Loucy (cell line): ENCODE results near the gene SMCHD1.

Experiments used
- H2AFZ ChIP-seq: fragments of 200-600 bp; sonication (generic); 2 replicates; pipeline ENCODE4 v1.6.0; 2016; ENCODE audit warnings: antibody characterized with exemption, mild to moderate bottlenecking, low read length, moderate library complexity
- H3F3A ChIP-seq: fragments of 200-600 bp; 2 replicates; pipeline ENCODE4 v1.6.0; 2016; ENCODE audit warnings: antibody characterized with exemption, low read depth, mild to moderate bottlenecking
- H3K27me3 ChIP-seq: fragments of 200-600 bp; sonication (generic); 2 replicates; pipeline ENCODE4 v1.6.1; 2014; ENCODE audit warnings: low read length, mild to moderate bottlenecking; ENCODE audit not compliant: insufficient read depth, poor library complexity, severe bottlenecking
- H3K36me3 ChIP-seq: fragments of 200-600 bp; sonication (generic); 2 replicates; pipeline ENCODE4 v1.6.1; 2016; ENCODE audit warnings: low read length; ENCODE audit not compliant: insufficient read depth
- H3K4me1 ChIP-seq: fragments of 200-600 bp; sonication (generic); 2 replicates; pipeline ENCODE4 v1.5.1; 2014; ENCODE audit warnings: low read length, mild to moderate bottlenecking; ENCODE audit not compliant: insufficient read depth, poor library complexity, severe bottlenecking
- H3K4me2 ChIP-seq: fragments of 200-600 bp; sonication (generic); 2 replicates; pipeline ENCODE4 v1.6.0; 2014; ENCODE audit warnings: antibody characterized with exemption, low read length, low read depth, mild to moderate bottlenecking; ENCODE audit not compliant: poor library complexity, severe bottlenecking
- H3K4me3 ChIP-seq: fragments of 200-600 bp; sonication (generic); 2 replicates; pipeline ENCODE4 v1.5.1; 2014; ENCODE audit warnings: low read length, mild to moderate bottlenecking, mixed read lengths; ENCODE audit not compliant: poor library complexity, severe bottlenecking
- H3K79me2 ChIP-seq: fragments of 200-600 bp; sonication (generic); 2 replicates; pipeline ENCODE4 v1.6.1; 2014; ENCODE audit warnings: low read length; ENCODE audit not compliant: insufficient read depth
- H3K9ac ChIP-seq: fragments of 200-600 bp; sonication (generic); 2 replicates; pipeline ENCODE4 v1.6.0; 2014; ENCODE audit warnings: mild to moderate bottlenecking, low read depth, low read length, moderate library complexity; ENCODE audit not compliant: poor library complexity, severe bottlenecking
- H3K9me2 ChIP-seq: fragments of 200-600 bp; sonication (generic); replicated peaks from 2 replicates; pipeline ENCODE4 v1.6.1; 2016; ENCODE audit warnings: low read depth, low read length, mixed read lengths
- H3K9me3 ChIP-seq: fragments of 200-600 bp; sonication (generic); 2 replicates; pipeline ENCODE4 v1.6.1; 2014; ENCODE audit warnings: mild to moderate bottlenecking, antibody characterized with exemption, low read length, low read depth; ENCODE audit not compliant: insufficient read depth
- H4K20me1 ChIP-seq: fragments of 200-600 bp; sonication (generic); 2 replicates; pipeline ENCODE4 v1.6.0; 2014; ENCODE audit warnings: antibody characterized with exemption, low read length, mild to moderate bottlenecking; ENCODE audit not compliant: insufficient read depth, poor library complexity, severe bottlenecking
- CTCF ChIP-seq: fragments of 200-600 bp; sonication (generic); conservative IDR thresholded peaks from 2 replicates; pipeline ENCODE4 v1.5.1; 2014; ENCODE audit warnings: mild to moderate bottlenecking, antibody characterized with exemption, low read length
- EZH2phosphoT487 ChIP-seq: fragments of 200-600 bp; IDR thresholded peaks from 2 replicates; pipeline ENCODE4 v1.6.1; 2018; ENCODE audit warnings: antibody characterized with exemption, mild to moderate bottlenecking, moderate library complexity, borderline replicate concordance

The SMCHD1 gene

GRCh38 chr18:2681993-2682603 is 26.6 kb downstream of the SMCHD1 start:
- Histone ChIP-seq H3F3A (no peaks in the 10 kb centered on the region), H3K9me3 (peaks cover 11% of the 10 kb centered on the region; the same call in 1 of the 2 replicates), H3K4me3 (no peak overlapping the region), H3K36me3 (peaks cover 88% of the 10 kb centered on the region), H4K20me1 (peaks cover 47% of the 10 kb centered on the region), H3K4me1 (peaks cover 3% of the 10 kb centered on the region), H3K27me3 (no peaks in the 10 kb centered on the region), H2AFZ (no peak overlapping the region), H3K4me2 (no peak overlapping the region), H3K9me2 (no peaks in the 10 kb centered on the region), H3K9ac (no peak overlapping the region), H3K79me2 (peaks cover 95% of the 10 kb centered on the region)
- no peak for TF ChIP-seq CTCF
- no peak for TF ChIP-seq EZH2phosphoT487

GRCh38 chr18:2683055-2683454 is 27.5 kb downstream of the SMCHD1 start:
- Histone ChIP-seq H3K4me2 (no peak overlapping the region), H3K9ac (no peak overlapping the region), H3K79me2 (peaks cover 95% of the 10 kb centered on the region), H3K4me1 (peaks cover 3% of the 10 kb centered on the region), H4K20me1 (peaks cover 51% of the 10 kb centered on the region), H3K9me2 (no peaks in the 10 kb centered on the region), H3F3A (no peaks in the 10 kb centered on the region), H3K4me3 (no peak overlapping the region), H3K36me3 (peaks cover 88% of the 10 kb centered on the region), H3K9me3 (peaks cover 11% of the 10 kb centered on the region; the same call in 1 of the 2 replicates), H2AFZ (no peak overlapping the region), H3K27me3 (no peaks in the 10 kb centered on the region)
- TF ChIP-seq EZH2phosphoT487 (no peak), CTCF (no peak)

GRCh38 chr18:2686349-2686968 is 30.9 kb downstream of the SMCHD1 start:
- peaks cover 3% of the 10 kb centered on the region; the same call in 1 of the 2 replicates for H3F3A ChIP-seq
- H3K4me3 ChIP-seq: no peak overlapping the region
- H3K9me3 ChIP-seq: peaks cover 11% of the 10 kb centered on the region; the same call in 1 of the 2 replicates
- H3K79me2 ChIP-seq: peaks cover 80% of the 10 kb centered on the region
- no peak overlapping the region for H3K9ac ChIP-seq
- H3K27me3 ChIP-seq: no peaks in the 10 kb centered on the region
- peaks cover 3% of the 10 kb centered on the region for H3K4me1 ChIP-seq
- H3K9me2 ChIP-seq: no peaks in the 10 kb centered on the region
- peaks cover 90% of the 10 kb centered on the region for H3K36me3 ChIP-seq
- H2AFZ ChIP-seq: no peak overlapping the region
- no peak overlapping the region for H3K4me2 ChIP-seq
- peaks cover 45% of the 10 kb centered on the region for H4K20me1 ChIP-seq
- TF ChIP-seq CTCF (no peak), EZH2phosphoT487 (no peak)
